Activated CD8-positive, alpha-beta memory T cell treated with anti-CD3 and anti-CD28 coated beads, Interleukin-2, amount 50 U/mL, for 1 hour (primary cell): ENCODE results near the gene KIAA0825.
"Not testable (repeated sequence)": the region's sequence is repeated elsewhere in the genome, so short reads cannot be mapped to it uniquely, and the experiment has no call there.

Experiments used
- DNase-seq: peaks from one replicate; pipeline ENCODE4 v3.0.0-alpha.2; 2020; ENCODE audit errors: extremely low read depth

KIAA0825 gene

DNA sequence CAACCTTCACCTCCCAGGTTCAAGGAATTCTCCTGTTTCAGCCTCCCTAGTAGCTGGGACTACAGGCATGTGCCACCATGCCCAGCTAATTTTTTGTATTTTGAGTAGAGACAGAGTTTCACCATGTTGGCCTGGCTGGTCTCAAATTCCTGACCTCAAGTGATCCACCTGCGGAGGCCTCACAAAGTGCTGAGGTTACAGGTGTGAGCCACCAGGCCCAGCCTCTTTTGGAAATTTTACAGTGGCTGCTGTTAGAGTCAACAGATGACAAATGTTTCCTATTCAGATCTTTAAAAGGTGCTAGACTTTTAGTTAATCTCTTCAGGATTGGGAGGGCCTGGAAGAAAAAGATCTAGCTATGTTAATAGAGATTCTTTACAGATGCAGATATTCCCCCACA, 45.1 kb downstream of the KIAA0825 start:
- DNase-seq = not testable (repeated sequence)

DNA sequence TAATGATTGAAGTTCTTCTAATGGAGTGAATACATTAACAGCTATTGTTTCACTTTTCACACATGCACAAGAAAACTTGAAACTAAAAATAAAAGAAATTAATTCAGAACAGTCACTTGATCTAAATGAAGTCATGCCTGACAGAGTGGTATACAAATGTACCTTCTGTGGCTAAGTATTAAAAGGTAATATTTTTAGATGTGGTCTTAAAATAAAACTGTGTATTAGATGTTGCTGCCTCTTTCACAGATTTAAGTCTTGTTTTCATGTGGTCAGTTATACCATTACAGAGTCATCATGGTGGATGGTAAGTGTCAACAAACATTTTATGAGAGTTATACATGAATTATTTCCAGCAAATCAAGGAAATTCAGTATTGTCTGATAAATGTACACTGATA, 47.0 kb downstream of the KIAA0825 start:
- no peak for DNase-seq

DNA sequence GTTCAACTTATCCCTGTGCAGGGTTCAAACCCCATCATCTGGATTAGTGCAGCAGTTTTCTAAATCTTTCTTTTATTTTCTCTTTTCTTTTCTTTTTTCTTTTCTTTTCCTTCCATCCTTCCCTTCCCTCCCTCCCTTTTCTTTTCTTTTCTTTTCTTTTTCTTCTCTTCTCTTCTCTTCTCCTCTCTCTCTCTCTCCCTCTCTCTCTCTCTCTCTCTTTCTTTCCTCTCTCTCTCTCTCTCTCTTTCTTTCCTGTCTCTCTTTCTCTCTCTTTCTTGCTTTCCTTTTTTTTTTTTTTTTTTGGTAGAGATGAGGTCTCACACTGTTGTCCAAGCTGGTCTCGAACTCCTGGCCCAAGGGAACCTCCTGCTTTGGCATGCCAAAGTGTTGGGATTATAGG, 53.6 kb downstream of the KIAA0825 start:
- DNase-seq = no peak

DNA sequence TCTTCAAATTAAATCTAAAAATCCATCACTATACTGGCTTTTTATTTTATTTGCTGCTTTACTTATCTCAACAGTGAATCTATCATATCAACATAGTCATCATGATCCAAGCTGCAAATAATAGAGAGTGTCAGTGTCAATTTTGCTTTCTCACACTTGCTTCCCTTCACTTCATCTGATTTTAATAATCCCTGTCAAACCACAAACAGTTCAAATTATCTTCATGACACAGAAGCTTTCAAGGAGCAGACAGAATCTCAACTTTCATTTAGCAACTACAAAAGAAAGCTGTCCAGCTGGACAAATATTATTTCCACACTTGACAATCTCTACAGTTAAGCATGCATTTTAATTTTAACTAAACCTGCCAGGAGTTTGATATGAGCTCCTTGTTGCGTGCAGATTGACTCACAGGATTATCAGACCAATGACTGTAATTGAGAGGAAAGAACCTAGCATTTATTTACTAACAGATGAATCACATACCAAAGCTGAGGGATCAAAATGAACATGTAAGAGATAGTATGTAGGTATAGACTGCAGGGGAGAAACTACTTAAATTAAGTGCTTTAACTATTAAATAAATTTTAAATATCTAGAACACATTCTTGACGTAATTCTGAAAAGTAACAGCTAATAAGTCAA, 56.0 kb downstream of the KIAA0825 start:
- no peak for DNase-seq

DNA sequence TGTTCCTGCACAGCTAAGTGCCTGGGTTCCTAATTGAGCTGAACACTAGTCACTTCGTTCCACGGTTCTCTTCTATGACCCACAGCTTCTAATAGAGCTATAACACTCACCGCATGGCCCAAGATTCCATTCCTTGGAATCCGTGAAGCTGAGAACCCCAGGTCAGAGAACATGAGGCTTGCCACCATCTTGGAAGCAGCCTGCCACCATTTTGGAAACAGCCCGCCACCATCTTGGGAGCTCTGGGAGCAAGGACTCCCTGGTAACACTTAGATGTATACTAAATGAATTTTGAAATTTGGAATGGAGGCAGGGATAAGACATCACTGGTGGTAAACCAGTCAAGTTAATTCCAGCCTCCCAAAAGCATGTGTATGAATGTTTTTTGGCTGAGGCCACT, 60.4 kb downstream of the KIAA0825 start:
- DNase-seq = no peak

DNA sequence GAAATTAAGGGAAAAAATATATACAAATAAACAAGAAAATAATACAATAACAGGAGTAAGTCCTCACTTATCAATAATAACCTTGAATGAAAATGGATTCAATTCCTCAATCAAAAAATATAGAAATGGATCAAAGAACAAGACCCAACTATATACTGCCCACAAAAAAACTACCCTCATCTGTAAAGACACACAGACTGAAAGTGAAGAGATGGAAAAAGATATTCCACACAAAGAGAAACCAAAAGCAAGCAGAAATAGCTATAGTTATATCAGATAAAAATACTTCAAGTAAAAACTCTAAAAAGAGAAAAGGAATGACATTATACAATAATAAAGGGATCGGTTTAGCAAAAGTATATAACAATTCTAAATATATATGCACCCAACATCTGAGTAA, 66.5 kb downstream of the KIAA0825 start:
- DNase-seq = no peak

DNA sequence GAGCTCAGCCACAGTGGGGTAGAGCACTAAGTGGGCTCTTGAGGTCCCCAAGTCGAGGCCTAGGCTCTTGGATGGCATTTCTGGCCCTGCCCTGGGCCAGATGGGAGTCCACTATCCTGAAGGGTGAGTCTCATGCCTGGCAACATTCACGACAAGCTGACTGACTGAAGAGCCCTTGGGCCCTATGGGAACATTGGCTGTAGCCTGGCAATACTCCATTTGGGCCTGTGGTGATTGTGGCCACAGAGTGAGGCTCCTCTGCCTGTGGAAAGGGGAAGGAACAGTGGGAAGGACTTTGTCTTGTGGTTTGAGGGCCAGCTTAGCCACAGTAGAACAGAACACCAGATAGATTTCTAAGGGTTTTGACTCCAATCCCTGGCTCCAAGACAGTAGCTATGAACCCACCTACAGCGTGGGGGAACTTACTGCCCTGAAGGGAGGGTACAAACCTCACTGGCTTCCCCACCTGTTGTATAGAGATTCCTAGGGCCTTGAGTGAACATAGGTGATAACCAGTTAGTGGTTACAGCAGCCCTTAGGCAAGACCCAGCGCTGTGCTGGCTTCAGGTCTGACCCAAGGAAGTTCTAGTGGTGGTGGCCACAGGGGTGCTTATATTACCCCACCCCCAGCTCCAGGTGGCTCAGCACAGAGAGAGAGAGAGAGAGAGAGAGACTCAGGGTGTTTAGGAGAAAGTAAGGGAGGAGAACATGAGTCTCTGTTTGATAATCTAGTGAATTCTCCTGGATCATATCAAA, 72.4 kb downstream of the KIAA0825 start:
- no peak for DNase-seq

DNA sequence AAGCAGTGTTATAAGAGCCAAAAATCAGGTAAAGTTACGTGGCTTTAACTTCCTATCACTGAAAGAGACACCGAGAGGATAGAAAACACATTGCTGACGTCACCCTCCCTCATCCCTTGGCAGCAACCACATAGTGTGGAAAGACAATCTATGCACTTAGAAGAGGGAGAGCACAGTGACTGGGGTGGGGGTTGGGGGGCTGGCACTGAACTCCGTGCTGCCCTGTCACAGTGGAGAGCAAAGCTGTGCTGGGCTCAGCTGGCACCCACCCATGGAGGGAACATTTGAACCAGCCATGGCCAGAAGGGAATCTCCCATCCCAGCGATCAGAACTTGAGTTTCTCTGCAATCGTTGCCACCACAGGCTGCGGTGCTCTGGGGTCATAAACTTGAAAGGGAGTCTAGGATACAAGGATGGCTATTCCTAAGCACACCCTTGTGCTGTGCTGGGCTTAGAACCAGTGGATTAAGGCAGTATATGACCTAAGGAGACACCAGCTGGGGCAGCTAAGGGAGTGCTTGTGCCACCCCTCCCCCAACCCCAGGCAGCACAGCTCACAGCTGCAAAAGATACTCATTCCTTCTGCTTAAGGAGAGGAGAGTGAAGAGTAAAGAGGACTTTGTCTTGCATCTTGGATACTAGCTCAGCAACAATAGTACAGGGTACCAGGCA, 73.4 kb downstream of the KIAA0825 start:
- no peak for DNase-seq

DNA sequence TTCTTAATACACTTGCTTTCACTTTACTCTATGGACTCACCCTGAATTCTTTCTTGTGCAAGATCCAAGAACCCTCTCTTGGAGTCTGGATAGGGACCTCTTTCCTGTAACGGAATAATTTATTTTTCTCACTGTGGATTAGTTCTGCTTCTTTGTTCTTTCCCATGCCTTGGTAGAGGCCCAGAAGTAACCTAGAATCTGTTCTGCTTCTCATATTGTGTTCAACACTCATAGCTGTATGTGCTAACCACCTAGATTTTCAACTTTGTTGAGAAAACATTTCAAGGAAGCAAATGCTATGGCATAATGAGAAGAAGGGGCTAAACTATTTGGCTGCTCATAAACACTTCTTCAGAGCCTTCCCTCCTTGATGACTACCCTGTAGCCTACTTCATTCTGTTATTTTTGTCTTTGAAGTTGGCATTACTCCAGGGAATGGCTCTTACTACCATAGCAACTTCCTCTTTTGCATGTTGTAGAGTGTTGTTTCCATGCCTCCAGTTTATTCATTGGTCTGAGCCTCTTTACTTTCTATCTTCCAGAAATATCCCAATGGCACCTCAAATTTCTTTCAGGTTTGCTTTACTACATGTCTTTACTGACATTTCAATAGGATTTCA, 74.3 kb downstream of the KIAA0825 start:
- DNase-seq = no peak

DNA sequence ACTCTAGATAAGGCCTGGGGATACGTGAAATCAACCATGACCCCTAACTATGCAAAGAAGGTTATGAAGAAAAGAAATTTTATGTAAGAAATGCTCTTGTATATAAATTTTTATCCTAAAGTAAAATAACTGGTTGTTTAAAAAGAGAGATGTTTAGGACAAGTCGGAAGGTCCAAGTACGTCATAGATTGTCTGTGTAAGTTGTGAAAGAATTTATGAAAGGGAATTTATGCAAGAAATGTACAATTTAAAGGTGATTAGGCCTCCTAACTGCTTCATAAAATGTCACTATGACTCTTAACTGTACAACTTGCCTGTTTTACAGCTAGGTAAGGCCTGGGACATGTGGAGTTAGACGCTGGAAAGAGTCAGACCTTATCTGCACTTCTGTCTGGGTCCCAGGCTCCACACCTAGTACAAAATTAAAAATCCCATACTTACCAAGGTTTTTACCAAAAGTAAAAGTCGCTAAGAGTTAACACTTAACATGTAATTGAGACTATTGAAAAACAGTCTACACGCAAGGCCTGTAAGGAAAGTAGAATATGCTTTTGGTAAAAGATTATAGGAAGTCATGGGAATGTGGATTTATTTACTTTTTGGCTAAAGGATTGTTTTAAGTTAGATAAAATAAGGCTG, 77.4 kb downstream of the KIAA0825 start:
- DNase-seq = no peak

DNA sequence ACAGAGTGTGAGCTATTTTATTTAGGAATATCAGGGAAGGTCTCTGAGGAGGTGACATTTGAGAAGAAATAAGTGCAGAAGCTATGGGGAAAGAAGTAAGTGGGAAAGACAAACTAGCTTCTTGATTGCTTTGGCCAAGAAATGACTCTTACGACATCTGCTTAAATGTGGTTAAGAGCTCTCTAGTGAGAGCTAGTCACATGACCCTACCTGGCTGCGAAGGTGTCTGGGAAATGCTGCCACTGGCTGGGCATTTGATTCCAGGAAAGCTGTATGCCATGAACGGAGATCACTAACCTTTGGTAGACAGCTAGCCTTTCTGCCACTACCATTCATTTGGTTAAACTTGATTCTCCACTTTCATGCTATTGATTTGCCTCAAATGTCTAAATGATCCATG, 80.1 kb downstream of the KIAA0825 start:
- no peak for DNase-seq

DNA sequence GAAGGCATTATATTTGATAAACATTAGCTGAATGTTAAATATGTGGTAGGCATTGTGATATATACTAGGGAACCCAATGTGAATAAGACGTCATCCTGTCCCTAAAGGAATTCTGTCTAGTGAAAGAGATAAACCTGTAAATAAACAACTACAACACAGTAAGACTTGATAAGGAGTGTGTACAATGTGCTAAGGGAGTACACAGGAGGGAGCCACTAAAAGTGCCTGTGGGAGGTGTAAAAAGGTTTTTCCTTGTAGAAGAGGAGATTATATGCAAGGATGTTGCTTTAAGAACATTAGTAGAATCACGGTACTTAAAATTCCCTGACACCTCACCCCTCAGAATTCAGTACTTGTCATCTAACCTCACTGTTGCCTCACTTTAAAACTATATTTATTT, 91.7 kb downstream of the KIAA0825 start:
- DNase-seq = no peak

DNA sequence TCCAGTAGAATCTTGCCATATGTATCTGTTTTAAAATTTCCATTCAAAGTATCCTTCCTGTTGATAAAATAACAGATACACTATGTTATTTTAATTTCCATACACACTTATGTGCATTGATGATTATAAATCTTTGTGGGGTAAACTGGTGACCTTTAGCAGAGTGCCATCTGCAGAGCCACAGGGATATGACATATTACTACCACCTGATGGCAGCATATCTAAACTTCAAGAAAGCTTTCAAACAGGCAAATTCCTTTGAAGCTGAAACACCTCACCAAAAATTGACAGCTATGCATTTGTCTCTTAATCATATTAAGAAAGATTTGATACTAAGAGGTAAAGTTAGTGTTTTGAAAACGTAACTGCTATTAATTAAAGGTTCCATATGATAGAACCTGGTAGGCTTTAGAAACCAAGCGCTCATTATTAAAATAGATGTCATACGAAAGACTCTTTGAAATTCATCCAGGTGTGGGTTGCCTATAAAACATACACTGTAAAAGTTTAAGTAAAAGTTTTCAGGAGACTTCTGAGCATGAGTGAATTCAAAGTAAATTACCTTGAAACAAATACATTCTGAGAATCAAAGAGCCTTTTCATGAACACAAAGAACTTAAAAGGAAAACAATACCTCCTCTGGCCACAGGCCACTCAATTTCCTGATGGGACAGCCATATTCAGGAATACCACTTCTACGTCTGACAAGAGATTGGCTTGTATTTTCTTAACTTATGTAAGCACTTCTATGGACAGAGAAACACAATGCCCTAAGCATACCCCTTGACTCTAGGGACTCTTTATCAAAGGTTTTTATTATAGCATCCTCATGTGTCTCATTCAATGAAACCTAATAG, 93.3 kb downstream of the KIAA0825 start:
- DNase-seq = no peak

DNA sequence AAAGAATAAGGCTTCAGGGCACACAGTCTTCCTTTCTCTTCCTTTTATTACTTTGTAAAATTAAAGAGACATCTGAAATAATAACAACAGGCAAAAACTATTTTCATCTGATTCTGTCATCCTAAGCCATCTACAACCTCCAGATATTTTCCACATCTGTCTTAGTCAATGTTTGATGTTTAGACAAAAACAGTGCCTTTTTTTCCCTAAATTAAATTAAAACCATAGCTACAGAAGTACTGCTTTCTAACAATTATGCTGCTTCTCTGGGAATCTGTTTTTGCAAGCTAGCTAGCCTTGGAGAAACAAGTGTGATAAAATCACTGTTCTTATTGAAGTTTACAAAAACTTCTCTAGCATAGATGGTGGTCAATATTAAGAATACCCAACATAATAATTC, 95.4 kb downstream of the KIAA0825 start:
- DNase-seq = no peak

DNA sequence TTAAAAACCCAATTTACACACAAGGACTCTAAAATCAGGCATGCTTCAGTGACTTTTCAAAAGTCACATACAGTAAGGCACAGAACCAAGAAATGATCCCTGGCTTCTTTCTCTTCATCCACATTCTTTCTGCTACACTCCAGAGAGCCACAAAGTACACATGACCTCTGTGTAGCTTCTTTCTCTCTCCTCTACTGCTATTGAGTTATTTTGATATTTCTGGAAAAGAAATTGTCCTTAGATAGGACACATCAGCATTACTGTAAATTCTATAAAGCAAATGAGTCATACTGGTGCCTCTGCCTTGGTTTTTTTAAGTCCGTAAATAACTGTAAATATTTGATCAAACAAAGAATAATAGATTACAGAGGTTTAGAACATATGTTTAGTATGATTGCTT, 96.3 kb downstream of the KIAA0825 start:
- no peak for DNase-seq

DNA sequence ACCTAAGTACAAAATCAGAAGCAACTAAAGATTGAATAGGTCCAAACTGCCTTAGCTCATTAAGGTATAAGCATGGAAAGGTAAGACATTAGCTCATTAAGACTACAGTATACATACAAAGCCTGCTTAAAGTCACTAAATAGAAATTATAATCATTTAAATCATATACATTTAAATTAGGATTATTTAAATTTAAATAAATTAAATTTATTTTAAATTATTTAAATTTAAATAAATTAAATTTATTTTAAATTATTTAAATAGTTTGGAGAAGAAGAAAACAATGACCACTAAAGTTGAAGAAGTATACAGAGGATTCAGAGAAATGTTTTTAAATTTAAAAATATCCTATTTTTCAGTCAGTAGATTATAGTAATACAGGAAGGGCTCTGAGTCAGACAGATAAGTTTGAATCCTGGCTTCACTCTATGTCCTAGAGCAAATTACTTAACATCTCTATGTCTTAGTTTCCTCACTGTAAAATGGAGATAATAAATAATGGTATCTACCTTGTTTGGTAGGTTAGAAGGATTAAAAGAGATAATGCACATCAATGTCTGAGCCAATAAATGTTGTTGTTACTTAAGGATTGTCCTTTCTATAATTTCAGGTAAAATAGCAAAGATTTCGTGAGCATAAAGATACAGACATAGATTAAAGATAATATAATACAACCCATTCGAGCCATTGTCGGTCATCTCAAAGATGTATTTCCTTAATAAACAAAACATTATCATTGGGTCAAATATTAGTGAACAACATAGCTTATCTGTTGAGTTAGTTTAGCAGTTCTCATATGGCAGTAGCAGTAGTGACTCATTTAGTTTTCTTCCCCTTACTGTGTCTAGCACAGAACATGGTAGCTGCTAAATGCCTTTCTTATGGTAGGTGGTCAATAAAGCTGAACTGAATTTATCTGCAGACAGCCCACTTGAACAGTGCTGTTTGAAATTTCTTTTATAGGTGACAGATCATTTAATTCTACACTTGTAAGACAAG, 100.6 kb downstream of the KIAA0825 start:
- DNase-seq = no peak

DNA sequence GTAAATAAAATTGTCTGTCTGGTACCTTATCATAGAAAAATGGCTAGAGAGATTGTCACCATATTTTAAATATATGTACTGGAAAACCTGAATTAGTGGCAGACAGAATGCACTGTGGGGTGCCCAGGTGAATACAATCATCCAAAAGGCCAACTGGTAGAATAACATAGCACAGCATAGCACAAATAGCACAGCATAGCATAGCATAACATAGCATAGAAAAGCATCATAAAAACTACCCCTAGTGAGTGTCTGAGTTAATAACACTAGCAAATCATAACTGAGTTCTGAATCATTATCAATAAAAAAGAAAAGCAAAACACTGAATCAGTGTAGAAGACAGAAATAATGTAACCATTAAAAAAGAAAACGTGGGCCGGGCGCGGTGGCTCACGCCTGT, 102.3 kb downstream of the KIAA0825 start:
- DNase-seq = no peak

DNA sequence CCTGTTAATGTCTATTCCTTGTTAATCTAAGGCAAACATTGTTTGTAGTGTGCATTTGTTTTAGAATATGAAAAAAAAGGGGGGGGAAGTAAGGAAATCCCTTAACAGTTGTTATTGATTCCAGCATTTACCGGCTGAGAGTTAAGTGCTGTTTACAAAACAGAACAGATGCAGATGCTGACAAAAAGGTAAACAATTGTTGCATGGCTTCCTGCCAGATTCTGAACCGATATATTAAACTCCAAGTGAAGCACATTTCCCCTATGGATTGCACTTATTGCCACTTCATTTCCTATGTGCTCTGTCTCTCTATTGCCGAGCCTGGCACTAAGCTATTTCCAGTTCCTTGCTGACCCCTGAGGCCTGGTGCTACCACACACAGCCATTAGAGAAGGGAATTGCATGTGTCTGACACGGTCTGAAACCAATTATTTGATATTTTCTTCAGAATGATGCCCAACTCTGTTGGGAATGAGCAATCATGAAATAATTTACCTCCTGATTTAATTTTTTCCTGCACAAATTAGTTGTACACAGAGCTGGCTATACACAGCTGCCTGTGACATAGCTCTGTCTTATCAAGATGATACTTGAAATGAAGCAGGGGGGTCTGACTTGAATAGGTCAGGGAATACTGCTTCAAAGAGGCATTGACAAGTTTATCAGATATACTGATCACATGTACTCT, 109.8 kb downstream of the KIAA0825 start:
- no peak for DNase-seq

DNA sequence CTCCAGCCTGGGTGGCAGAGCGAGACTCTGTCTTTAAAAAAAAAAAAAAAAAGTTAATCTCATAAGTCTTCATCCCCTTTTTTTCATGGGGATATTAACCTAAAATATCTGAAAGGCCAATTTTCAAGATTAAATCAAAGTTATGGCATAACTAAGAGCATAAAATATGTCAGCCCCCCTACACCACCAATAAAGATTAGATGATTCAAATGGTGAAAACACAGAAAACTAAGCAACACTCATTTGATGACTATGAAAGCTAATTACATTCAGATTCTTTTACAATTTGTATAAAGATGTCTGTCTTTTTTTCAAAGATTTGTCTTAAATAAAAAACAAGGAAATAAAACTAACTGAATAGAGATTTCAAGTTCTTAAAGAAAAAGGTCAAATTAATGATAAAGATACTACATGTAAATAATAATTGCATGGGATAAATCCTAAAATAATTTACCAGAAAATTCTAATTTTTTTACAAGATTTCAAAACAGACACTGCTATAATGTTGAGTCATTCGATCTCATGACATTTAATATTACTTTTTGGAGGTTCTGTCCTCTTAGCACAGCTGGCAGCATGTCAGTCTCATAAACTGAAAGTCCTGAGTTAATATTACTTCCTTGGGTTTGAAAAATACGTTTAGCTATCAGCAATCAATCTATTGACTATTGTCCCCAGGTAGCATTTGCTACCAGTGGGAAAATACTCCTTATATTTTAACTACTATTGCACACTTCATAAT, 112.9 kb downstream of the KIAA0825 start:
- no peak for DNase-seq
